HG03521 (cell line): Measurements from ENCODE around the gene TLDC2.
"Not testable (repeated sequence)": the region's sequence is repeated elsewhere in the genome, so short reads cannot be mapped to it uniquely, and the experiment has no call there.

Experiments
- ATAC-seq: cut with Tn5 transposase; IDR thresholded peaks from one replicate; pipeline ENCODE4 v1.9.1; 2021; ENCODE audit warnings: mild to moderate bottlenecking, moderate library complexity; ENCODE audit not compliant: unreplicated experiment

The TLDC2 gene

GRCh38 chr20:36866681-36867495 is 9.1 kb upstream of the TLDC2 start:
- no peak for ATAC-seq

- no peak for ATAC-seq
These were observed 4.0 kb upstream of the TLDC2 start for GRCh38 chr20:36871640-36872570.

GRCh38 chr20:36872852-36873251 is 3.1 kb upstream of the TLDC2 start:
- ATAC-seq, result no peak

GRCh38 chr20:36873498-36874189 is 2.3 kb upstream of the TLDC2 start:
- no peak for ATAC-seq

- not testable (repeated sequence) for ATAC-seq
These were observed 845 bp upstream of the TLDC2 start for GRCh38 chr20:36875093-36875492.

GRCh38 chr20:36876473-36876833 is 515 bp downstream of the TLDC2 start:
- no peak for ATAC-seq

- ATAC-seq, result no peak
These were observed 3.0 kb downstream of the TLDC2 start for GRCh38 chr20:36878941-36879340.

GRCh38 chr20:36880741-36881250 is 4.9 kb downstream of the TLDC2 start:
- no peak for ATAC-seq

GRCh38 chr20:36881331-36881730 is 5.4 kb downstream of the TLDC2 start:
- no peak for ATAC-seq

GRCh38 chr20:36881888-36882287 is 6.0 kb downstream of the TLDC2 start:
- ATAC-seq, result no peak

- no peak for ATAC-seq
These were observed 8.1 kb downstream of the TLDC2 start for GRCh38 chr20:36883977-36884535.

GRCh38 chr20:36885356-36885755 is 9.4 kb downstream of the TLDC2 start:
- ATAC-seq, result no peak

- ATAC-seq, result peak; percentile 44
These were observed 11.2 kb downstream of the TLDC2 start for GRCh38 chr20:36886859-36887751.

- ATAC-seq, result no peak
These were observed 11.8 kb downstream of the TLDC2 start for GRCh38 chr20:36887752-36888090.

- ATAC-seq, result no peak
These were observed 13.1 kb downstream of the TLDC2 start for GRCh38 chr20:36888880-36889516.

- ATAC-seq, result no peak
These were observed 14.6 kb downstream of the TLDC2 start for GRCh38 chr20:36890586-36890985.

GRCh38 chr20:36891211-36891610 is 15.3 kb downstream of the TLDC2 start:
- ATAC-seq, result no peak

- ATAC-seq, result no peak
These were observed 17.9 kb downstream of the TLDC2 start for GRCh38 chr20:36893801-36894200.

GRCh38 chr20:36895036-36895435 is 19.1 kb downstream of the TLDC2 start:
- ATAC-seq, result no peak
